PFSK-1 (cell line): Measurements from ENCODE around the gene RTN1.

Source experiments
- FOXP2 ChIP-seq: optimal IDR thresholded peaks from 2 replicates; pipeline ENCODE3; 2011; ENCODE audit warnings: borderline replicate concordance, control low read depth, inconsistent platforms; ENCODE audit not compliant: insufficient read depth; ENCODE audit errors: extremely low read length, extremely low read depth
- POLR2AphosphoS5 ChIP-seq: IDR thresholded peaks from 2 replicates; pipeline ENCODE4 v1.6.1; 2012; ENCODE audit warnings: low read depth, mild to moderate bottlenecking, control low read depth, low read length, moderate library complexity
- SIN3A ChIP-seq: IDR thresholded peaks from 2 replicates; pipeline ENCODE4 v1.6.1; 2012; ENCODE audit warnings: mild to moderate bottlenecking, low read length, moderate library complexity, borderline replicate concordance; ENCODE audit not compliant: insufficient read depth
- TAF1 ChIP-seq: IDR thresholded peaks from 2 replicates; pipeline ENCODE4 v1.6.1; 2012; ENCODE audit warnings: low read length, control low read depth, borderline replicate concordance; ENCODE audit not compliant: insufficient read depth
- TF ChIP-seq, protein P1 (sequence below), 2 experiments: IDR thresholded peaks; 2 replicates each; pipeline versions ENCODE4 v1.6.1 to v1.8.0; 2011 to 2012; ENCODE audit warnings: low read depth in 2 of 2, low read length in 2 of 2, control low read depth in 1 of 2, inconsistent platforms in 1 of 2, mild to moderate bottlenecking in 1 of 2, moderate library complexity in 1 of 2; ENCODE audit not compliant: insufficient read depth in 1 of 2

Gene RTN1

DNA sequence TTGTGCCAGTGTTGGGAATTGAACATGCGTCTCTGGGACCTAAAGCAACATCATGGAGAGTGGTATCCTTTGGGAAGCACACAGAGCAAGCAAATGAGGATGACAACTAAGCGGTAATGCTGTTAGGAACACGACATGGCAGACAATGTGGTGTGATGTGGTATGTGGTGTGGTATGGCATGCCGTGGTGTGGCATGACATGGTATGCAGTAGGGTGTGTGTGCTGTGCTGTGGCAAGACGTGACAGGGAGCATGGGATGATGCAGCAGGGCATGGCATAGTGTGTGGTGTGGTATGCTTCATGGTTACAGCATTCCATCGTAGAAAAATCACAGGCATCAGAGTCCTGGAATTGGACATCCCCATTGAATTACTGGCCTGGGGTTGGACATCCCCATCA is 108.7 kb downstream of the RTN1 start:
- TF ChIP-seq FOXP2 = no peak
- TF ChIP-seq POLR2AphosphoS5 = no peak
- TF ChIP-seq TAF1 = no peak
- TF ChIP-seq SIN3A = no peak
- TF ChIP-seq, protein P1, sequence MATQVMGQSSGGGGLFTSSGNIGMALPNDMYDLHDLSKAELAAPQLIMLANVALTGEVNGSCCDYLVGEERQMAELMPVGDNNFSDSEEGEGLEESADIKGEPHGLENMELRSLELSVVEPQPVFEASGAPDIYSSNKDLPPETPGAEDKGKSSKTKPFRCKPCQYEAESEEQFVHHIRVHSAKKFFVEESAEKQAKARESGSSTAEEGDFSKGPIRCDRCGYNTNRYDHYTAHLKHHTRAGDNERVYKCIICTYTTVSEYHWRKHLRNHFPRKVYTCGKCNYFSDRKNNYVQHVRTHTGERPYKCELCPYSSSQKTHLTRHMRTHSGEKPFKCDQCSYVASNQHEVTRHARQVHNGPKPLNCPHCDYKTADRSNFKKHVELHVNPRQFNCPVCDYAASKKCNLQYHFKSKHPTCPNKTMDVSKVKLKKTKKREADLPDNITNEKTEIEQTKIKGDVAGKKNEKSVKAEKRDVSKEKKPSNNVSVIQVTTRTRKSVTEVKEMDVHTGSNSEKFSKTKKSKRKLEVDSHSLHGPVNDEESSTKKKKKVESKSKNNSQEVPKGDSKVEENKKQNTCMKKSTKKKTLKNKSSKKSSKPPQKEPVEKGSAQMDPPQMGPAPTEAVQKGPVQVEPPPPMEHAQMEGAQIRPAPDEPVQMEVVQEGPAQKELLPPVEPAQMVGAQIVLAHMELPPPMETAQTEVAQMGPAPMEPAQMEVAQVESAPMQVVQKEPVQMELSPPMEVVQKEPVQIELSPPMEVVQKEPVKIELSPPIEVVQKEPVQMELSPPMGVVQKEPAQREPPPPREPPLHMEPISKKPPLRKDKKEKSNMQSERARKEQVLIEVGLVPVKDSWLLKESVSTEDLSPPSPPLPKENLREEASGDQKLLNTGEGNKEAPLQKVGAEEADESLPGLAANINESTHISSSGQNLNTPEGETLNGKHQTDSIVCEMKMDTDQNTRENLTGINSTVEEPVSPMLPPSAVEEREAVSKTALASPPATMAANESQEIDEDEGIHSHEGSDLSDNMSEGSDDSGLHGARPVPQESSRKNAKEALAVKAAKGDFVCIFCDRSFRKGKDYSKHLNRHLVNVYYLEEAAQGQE (IDR thresholded peaks at IDR 0.05; ENCODE audit: insufficient read depth in 1 of 2, low read depth in 2 of 2, low read length in 2 of 2) = no peak

DNA sequence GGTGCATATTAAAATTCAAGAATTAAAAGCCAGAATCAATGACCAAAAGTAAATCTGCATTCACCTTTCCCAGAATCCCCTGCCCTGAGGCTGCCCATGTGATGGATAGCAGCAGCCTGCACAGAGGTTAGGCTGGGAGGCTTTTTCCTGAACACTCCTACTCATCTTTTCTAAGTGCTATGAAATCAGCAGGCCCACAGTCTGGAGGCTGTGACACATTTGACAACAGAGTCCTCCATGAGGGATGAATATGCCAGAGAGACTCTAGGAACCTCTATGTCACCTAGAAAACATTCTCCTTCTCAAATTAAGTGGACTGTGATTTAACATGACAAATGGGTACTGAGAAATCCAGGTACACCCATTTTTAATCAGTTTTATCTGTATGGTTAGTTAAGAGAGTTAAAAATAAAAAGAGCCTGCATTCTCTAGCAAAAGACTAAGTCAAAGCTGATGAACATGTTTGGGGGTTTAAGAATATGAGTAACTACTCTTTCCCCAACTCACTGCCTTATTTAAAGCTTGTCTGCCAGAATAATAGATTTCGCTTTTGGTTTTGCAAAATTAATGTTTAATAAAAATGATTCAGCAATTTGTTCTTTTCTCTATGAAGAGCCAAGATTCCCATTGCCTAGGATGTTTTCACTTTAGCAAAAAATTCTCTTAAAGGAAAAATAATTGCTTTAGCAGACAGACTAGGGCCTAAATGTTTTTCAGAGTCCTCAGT is 115.0 kb downstream of the RTN1 start:
- TF ChIP-seq FOXP2 (no peak), TAF1 (no peak), SIN3A (no peak), POLR2AphosphoS5 (no peak)
- TF ChIP-seq, protein P1 (IDR thresholded peaks at IDR 0.05; ENCODE audit: insufficient read depth in 1 of 2, low read depth in 2 of 2, low read length in 2 of 2) = no peak

DNA sequence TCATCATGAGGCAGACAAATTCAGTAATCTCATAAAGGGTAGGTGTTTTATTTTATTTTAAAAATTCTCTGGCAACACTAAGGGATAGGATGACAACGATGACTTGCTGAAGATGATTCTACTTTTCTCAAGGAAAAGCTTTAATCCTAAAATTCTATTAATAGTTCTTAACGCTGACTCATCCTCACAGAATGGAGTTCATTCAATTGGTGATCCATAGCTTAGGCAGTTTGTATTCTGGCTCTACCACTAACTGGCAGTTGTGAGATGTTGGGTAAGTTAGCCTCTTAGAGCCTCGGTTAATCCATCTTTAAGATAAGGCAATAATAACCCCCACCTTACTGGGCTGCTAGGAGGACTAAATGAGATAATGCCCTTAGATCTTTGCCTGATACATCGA is 116.3 kb downstream of the RTN1 start:
- TF ChIP-seq SIN3A (no peak), FOXP2 (no peak), POLR2AphosphoS5 (no peak), TAF1 (no peak)
- TF ChIP-seq, protein P1 (IDR thresholded peaks at IDR 0.05; ENCODE audit: insufficient read depth in 1 of 2, low read depth in 2 of 2, low read length in 2 of 2) = no peak

DNA sequence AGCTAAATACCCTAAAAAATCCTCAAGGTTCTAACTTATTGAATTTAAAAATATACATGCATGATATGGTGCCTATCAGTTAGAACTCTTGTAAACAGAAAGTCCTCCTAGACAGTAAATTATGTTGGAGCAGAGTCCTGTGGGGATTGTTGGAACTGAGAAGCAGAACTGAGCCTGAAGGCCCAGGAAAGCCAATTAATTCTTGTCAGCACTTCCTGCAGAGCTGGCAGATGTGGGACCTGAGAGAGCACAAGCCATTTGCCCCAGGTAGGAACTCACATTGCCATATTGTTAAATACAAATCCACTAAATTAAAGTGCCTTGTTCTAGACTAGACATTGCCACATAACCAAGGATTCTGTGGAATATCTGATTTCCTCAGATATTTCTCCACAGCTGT is 117.1 kb downstream of the RTN1 start:
- TF ChIP-seq TAF1 = no peak
- TF ChIP-seq POLR2AphosphoS5 = no peak
- TF ChIP-seq, protein P1 (IDR thresholded peaks at IDR 0.05; ENCODE audit: insufficient read depth in 1 of 2, low read depth in 2 of 2, low read length in 2 of 2) = no peak
- no peak for TF ChIP-seq SIN3A
- no peak for TF ChIP-seq FOXP2

DNA sequence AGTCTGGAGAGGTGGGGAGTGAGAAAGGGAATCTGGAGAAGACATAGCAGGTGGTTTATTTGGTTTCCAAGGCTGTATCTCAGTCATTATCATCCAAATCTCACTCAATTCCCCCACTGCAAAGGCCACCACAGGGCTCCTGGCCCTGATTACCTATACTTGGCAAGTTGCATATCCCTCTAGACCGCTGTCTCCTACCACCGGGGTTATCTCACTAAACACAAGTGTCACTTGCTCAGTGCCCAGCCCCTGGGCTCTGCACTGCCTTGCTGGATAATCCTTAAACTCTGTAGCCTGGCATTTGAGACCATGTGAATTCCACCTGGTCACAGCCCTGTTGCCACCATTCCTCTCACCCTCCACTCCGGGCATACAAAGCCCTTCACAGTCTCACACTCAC is 119.0 kb downstream of the RTN1 start:
- no peak for TF ChIP-seq SIN3A
- TF ChIP-seq, protein P1 (IDR thresholded peaks at IDR 0.05; ENCODE audit: insufficient read depth in 1 of 2, low read depth in 2 of 2, low read length in 2 of 2) = no peak
- TF ChIP-seq POLR2AphosphoS5 = no peak
- no peak for TF ChIP-seq FOXP2
- no peak for TF ChIP-seq TAF1
